Occipital lobe (tissue), 2 donors: ENCODE results near the gene TICAM2. TPM values are rescaled to one million over a fixed set of nuclear protein-coding genes. Genes with fewer than 3 reads are reported as not detected.

Source experiments
- DNase-seq: peaks from one replicate; lab custom pipeline; 2025; lab: John Stamatoyannopoulos, UW
- total RNA-seq: library from RNA; depleted of rRNA; stranded (reverse); fragments of >200 nt; gene quantifications from one replicate; pipeline ENCODE4 v1.2.3, GENCODE V29; 2014

TICAM2 gene
- total RNA-seq, 1 donor from 2014 or later = 0.94 TPM

DNA sequence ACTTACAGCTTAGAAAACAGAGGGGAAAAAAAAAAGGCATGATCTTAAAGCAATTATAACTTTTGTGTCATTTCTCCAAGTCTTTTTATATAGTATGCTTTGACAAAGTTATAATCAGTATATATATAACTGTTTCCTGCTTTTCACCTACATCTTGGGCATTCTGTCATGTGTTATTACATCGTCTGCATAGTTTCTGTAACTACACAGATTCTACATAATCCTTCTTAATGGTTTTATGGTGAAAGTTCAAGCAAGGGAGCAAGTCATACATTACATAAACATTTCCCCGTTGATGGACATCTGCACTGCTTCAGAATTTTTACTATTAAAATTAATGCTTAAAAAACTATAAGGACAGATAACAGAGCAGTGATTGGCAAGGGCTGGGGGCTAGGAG is 69.8 kb downstream of the TICAM2 start:
- no peak for DNase-seq

DNA sequence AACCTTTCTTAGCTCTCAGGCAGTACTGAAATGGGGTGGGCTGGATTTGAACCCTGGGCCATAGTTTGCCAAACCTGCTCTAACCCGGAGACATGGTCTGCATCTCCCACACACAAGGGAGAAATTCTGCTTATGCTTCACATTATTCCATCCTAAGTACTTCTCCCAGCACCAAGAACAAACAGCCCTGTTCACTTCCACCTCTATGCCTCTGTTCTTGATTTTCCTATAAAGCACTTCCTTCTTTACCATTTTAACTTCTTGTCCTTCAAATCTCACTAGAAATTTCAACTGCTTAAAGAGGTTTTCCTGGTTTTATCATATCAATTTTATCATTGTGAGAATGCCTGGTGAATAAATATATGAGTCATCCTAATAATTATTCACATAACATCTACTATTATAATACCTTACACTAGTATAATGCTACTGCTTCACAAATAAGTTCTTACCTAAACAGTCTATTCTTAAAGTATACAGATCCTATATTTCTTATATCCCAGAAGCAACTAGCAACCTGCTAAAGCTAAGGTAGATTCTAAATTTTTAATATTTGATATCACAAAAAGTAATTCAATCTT is 70.4 kb downstream of the TICAM2 start:
- no peak for DNase-seq

DNA sequence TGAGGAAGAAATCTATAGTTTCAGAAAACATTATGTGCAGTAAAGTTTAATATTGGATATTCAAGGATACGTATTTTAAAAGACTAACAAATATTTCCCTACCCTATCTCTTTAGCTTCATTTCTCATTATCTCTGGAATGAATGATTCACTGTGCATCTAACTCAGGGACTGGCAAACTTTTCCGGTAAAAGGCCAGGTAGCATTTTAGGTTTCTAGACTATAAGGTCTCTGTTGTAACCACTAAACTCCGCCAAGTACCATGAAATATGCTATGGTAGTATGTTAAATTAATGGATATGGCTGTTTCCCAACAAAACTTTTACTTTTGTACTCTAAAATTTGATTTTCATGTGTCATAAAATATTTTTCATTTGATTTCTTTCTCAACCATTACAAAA is 70.9 kb downstream of the TICAM2 start:
- DNase-seq = no peak

DNA sequence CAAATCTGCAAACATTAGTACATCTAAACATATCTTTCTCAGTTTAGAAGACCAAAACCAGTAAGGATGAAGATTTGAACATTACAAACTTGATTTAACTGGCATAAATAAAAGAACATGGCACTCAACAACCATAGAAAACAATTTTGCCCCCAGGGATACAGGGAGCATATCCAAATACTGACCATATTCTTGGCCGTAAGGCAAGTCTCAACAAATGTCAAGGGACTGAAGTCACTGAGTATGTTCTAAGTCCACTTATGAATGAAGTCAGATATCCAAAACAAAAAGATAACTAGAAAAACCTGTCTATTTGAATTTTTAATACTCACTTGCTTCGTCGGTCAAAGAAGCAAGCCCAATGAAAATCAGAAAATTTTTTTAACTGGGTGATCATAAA is 71.9 kb downstream of the TICAM2 start:
- DNase-seq = no peak

Other genes starting within 250 kb of the TICAM2 start
- gene FEM1C, start 57.7 kb downstream of the TICAM2 start, total RNA-seq = 73.3 TPM
- gene TMED7, start 23.6 kb upstream of the TICAM2 start, total RNA-seq = 125 TPM
- 73.2 TPM for gene CDO1, start 214.2 kb upstream of the TICAM2 start, total RNA-seq
- 96.4 TPM for gene ATG12, start 239.1 kb upstream of the TICAM2 start, total RNA-seq
- 220 TPM for gene AP3S1, start 239.5 kb upstream of the TICAM2 start, total RNA-seq